K562 (cell line): ENCODE data around the gene ZBTB8A. TPM values are rescaled to one million over a fixed set of nuclear protein-coding genes. Genes with fewer than 3 reads are reported as not detected.

Source experiments
- ATAC-seq: fragments of 200-7000 bp; cut with Tn5 transposase; 3 replicates; pipeline ENCODE4 v1.9.1; 2020; ENCODE audit warnings: moderate library complexity
- BruUV-seq: library from RNA; stranded (reverse); fragments of 400-500 nt; replicated peaks from 2 replicates; lab custom pipeline; 2021; lab: Mats Ljungman, UMichigan
- CTCF ChIA-PET: fragments of 300-600 bp; formaldehyde crosslinking; extraction: SDS; loops from one replicate; lab custom pipeline; 2021; ENCODE audit warnings: low intra/inter-chr PET ratio; lab: Yijun Ruan, JAX
- POLR2A ChIA-PET: fragments of 300-600, 350-650 bp; sonication (Branson Sonifier 250); formaldehyde crosslinking; extraction: SDS; loops from one replicate; lab custom pipeline; 2021; ENCODE audit warnings: antibody characterized with exemption, inconsistent platforms; lab: Yijun Ruan, JAX
- DNase-seq, 4 experiments: peaks; one replicate each; pipeline versions ENCODE4 v3.0.0 to v3.0.0-alpha.2; 2011 to 2018; ENCODE audit warnings: low spot score in 3 of 4, mixed read lengths in 3 of 4; ENCODE audit errors: extremely low read depth in 1 of 4
- FAIRE-seq: peaks from 2 replicates; lab custom pipeline; 2011; peaks lifted over from hg19 to GRCh38; lab: Jason Lieb, UNC
- H2AFZ ChIP-seq: 2 replicates; pipeline ENCODE4 v1.6.0; 2011; ENCODE audit warnings: low read depth, low read length, control low read depth, inconsistent platforms
- H3K27ac ChIP-seq: fragments of 200-600 bp; 3 replicates; pipeline ENCODE4 v1.8.0; 2011; ENCODE audit warnings: low read depth, mild to moderate bottlenecking, control low read depth, inconsistent platforms, low read length, moderate library complexity, mixed read lengths; ENCODE audit errors: extremely low read depth
- H3K27me3 ChIP-seq, 2 experiments: fragments of 300-600 bp in 1 of 2; 2 replicates in 1 of 2; 3 replicates in 1 of 2; pipeline versions ENCODE4 v1.6.0 to v1.8.0; 2011; ENCODE audit warnings: inconsistent platforms in 2 of 2, low read length in 2 of 2, mild to moderate bottlenecking in 1 of 2, mixed read lengths in 1 of 2, moderate library complexity in 1 of 2; ENCODE audit not compliant: control insufficient read depth in 2 of 2, insufficient read depth in 2 of 2
- H3K36me3 ChIP-seq: fragments of 300-600 bp; 3 replicates; pipeline ENCODE4 v1.8.0; 2011; ENCODE audit warnings: mild to moderate bottlenecking, low read length, inconsistent platforms; ENCODE audit not compliant: control insufficient read depth, insufficient read depth
- H3K4me1 ChIP-seq, 2 experiments: fragments of 200-600 bp in 1 of 2; replicated peaks in 1 of 2; 2 replicates in 1 of 2; 3 replicates in 1 of 2; pipeline versions ENCODE4 v1.5.1 to v1.8.0; 2011; ENCODE audit warnings: inconsistent platforms in 2 of 2, low read length in 2 of 2, mild to moderate bottlenecking in 1 of 2, mixed read lengths in 1 of 2, moderate library complexity in 1 of 2; ENCODE audit not compliant: control insufficient read depth in 2 of 2, insufficient read depth in 2 of 2
- H3K4me2 ChIP-seq: 2 replicates; pipeline ENCODE4 v1.6.1; 2011; ENCODE audit warnings: low read length, control low read depth, inconsistent platforms, mixed read lengths; ENCODE audit not compliant: insufficient read depth
- H3K4me3 ChIP-seq: fragments of 200-600 bp; sonication (generic), shearing (Covaris generic); 2 replicates; pipeline ENCODE4 v1.5.1; 2016; ENCODE audit warnings: control low read depth, inconsistent platforms
- H3K79me2 ChIP-seq: fragments of 200-600 bp; 3 replicates; pipeline ENCODE4 v1.8.0; 2011; ENCODE audit warnings: low read length, inconsistent platforms; ENCODE audit not compliant: control insufficient read depth, insufficient read depth
- H3K9ac ChIP-seq, 2 experiments: 2 replicates each; pipeline versions ENCODE4 v1.6.0 to v1.6.1; 2011; ENCODE audit warnings: low read depth in 2 of 2, low read length in 2 of 2, control low read depth in 1 of 2, inconsistent platforms in 1 of 2, mild to moderate bottlenecking in 1 of 2, mixed read lengths in 1 of 2; ENCODE audit not compliant: insufficient read depth in 1 of 2
- H3K9me1 ChIP-seq: one replicate; pipeline ENCODE4 v1.6.0; 2011; ENCODE audit warnings: inconsistent platforms, mild to moderate bottlenecking, low read length, moderate library complexity; ENCODE audit not compliant: control insufficient read depth, insufficient read depth
- H3K9me3 ChIP-seq: replicated peaks from 2 replicates; pipeline ENCODE4 v1.5.1; 2011; ENCODE audit warnings: low read depth, low read length, inconsistent platforms; ENCODE audit not compliant: control insufficient read depth, insufficient read depth
- H4K20me1 ChIP-seq: replicated peaks from 2 replicates; pipeline ENCODE4 v1.6.1; 2011; ENCODE audit warnings: low read length, inconsistent platforms, mixed read lengths; ENCODE audit not compliant: control insufficient read depth, insufficient read depth
- CTCF ChIP-seq, 3 experiments: IDR thresholded peaks in 2 of 3; conservative IDR thresholded peaks in 1 of 3; 2 replicates each; pipeline ENCODE4 v1.5.1; 2011 to 2012; ENCODE audit warnings: low read length in 3 of 3, mild to moderate bottlenecking in 3 of 3, control low read depth in 2 of 3, improper control_type of control experiment in 1 of 3, inconsistent platforms in 1 of 3, low read depth in 1 of 3, mixed read lengths in 1 of 3, moderate library complexity in 1 of 3; ENCODE audit not compliant: insufficient read depth in 2 of 3
- RAD21 ChIP-seq, 2 experiments: fragments of 250-450 bp in 1 of 2; fragments of 450-650 bp in 1 of 2; sonication (Bioruptor Pico) in 1 of 2; formaldehyde crosslinking in 1 of 2; IDR thresholded peaks in 1 of 2; conservative IDR thresholded peaks in 1 of 2; 2 replicates each; pipeline versions ENCODE4 v1.4.0 to v1.8.0; 2020 to 2022; ENCODE audit warnings: mild to moderate bottlenecking in 2 of 2, moderate library complexity in 1 of 2
- RFX7 ChIP-seq: fragments of 250-450 bp; sonication (Bioruptor Pico); IDR thresholded peaks from 2 replicates; pipeline ENCODE4 v1.5.1; 2021; ENCODE audit warnings: mild to moderate bottlenecking
- SUPT5H ChIP-seq: fragments of 450-650 bp; IDR thresholded peaks from 2 replicates; pipeline ENCODE4 v1.6.1; 2016
- WGBS: fragments of 100-300 bp; shearing (Covaris generic); methylation state at CpG from one replicate; pipeline ENCODE4 v1.1.6; 2016; ENCODE audit warnings: low coverage, mixed read lengths; ENCODE audit not compliant: insufficient coverage; ENCODE audit errors: missing lambda C conversion rate; 5-methylcytosine and 5-hydroxymethylcytosine counted together
- in situ Hi-C: fragments of 300-500 bp; cut with MboI; formaldehyde crosslinking; loops from 4 replicates; pipeline ENCODE4 v1.15.0; 2018; ENCODE audit warnings: inconsistent platforms, mixed read lengths
- intact Hi-C: fragments of 100-400 bp; cut with micrococcal nuclease; formaldehyde crosslinking; loops from 2 replicates; pipeline ENCODE4 v1.14.2; 2022
- polyA plus RNA-seq, 8 experiments: library from polyadenylated mRNA; depleted of rRNA in 4 of 8; stranded (reverse) in 5 of 8; unstranded in 3 of 8; fragments of >200 nt; fragmentation: Nextera tagmentation in 2 of 8; fragmentation: Illumina TruSeq in 1 of 8; extraction: Ambion mirVana in 2 of 8; extraction: Trizol in 1 of 8; gene quantifications; 2 replicates each; pipeline versions ENCODE4 v1.2.1 to v1.2.3, GENCODE V29; 2011 to 2014; ENCODE audit warnings: inconsistent platforms in 1 of 8, missing spikeins in 1 of 8
- total RNA-seq, 7 experiments: library from RNA; depleted of rRNA in 6 of 7; stranded (reverse); fragments of >200 nt in 6 of 7; fragmentation: Illumina TruSeq in 2 of 7; extraction: Trizol in 2 of 7; gene quantifications; 2 replicates each; pipeline versions ENCODE4 v1.2.1 to v1.2.3, GENCODE V29; 2011 to 2021; ENCODE audit warnings: low replicate concordance in 1 of 7
- TF ChIP-seq, protein P1 (sequence below), 2 experiments: fragments of 450-650 bp; formaldehyde crosslinking in 1 of 2; IDR thresholded peaks; 2 replicates each; pipeline versions ENCODE4 v1.4.0 to v1.6.1; 2014 to 2020; ENCODE audit warnings: mild to moderate bottlenecking in 2 of 2, borderline replicate concordance in 1 of 2, low read depth in 1 of 2

The ZBTB8A gene
- total and polyA plus RNA-seq, 9 of the 15 experiments (the other 6 are each of a cell fraction or from before 2014, with no cell fraction given), result 0.01 to 0.64 (median 0.09) TPM

DNA sequence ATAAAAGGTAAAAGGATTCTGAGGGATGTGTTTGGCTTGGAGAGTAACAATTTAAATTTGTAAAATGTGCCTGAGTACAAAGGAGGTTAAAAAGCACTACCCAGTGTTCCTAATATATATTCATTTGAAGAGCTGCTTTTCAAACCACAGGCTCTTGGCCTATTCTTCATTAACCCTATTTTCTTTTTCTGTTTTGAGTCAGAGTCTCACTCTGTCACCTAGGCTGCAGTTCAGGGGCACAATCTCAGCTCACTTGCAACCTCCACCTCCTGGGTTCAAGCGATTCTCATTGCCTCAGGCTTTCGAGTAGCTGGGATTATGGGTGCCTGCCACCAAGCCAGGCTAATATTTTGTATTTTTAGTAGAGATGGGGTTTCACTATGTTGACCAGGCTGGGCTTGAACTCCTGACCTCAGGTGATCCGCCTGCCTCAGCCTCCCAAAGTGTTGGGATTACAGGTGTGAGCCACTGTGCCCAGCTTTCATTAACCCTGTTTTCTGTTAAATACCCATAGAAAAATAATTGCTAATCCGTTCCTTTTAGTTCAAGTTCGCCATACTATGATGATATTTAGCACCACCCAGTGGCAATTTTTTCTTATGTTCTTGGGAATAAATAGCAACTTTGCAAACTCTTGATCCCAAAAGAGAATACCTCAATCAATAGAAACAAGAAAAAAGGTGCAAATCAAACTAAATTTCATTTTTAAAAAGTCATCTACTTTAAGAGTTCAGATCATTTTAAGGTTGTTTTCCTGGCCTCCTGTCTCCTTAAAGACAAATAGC is 80.7 kb downstream of the ZBTB8A start:
- Histone ChIP-seq H3K9ac (no peak overlapping the region), H3K4me1 (no peaks in the 10 kb centered on the region; a peak in 1 of 5 replicates), H3K9me1 (no peaks in the 10 kb centered on the region), H4K20me1 (no peaks in the 10 kb centered on the region; the same call in 1 of the 2 replicates), H3K4me3 (no peak overlapping the region), H3K4me2 (no peak overlapping the region), H3K27me3 (no peaks in the 10 kb centered on the region), H2AFZ (no peak overlapping the region), H3K79me2 (no peaks in the 10 kb centered on the region), H3K27ac (no peak overlapping the region), H3K9me3 (no peaks in the 10 kb centered on the region), H3K36me3 (peaks cover 19% of the 10 kb centered on the region; the same call in 1 of the 3 replicates)
- CTCF ChIA-PET, result no interaction called here
- intact Hi-C loops, result loop anchor here (5.0 kb wide), 1 partner anchor 98 kb away; no protein-coding TSS in a partner anchor
- WGBS, result 65% methylated on average over 5 of the region's 5 CpGs
- in situ Hi-C loops, result no loop called here
- FAIRE-seq (no peak), ATAC-seq (no peak), DNase-seq (no peak)
- POLR2A ChIA-PET, result interaction anchor here (1.2 kb wide), 1 partner anchor 10 kb away, joined by 5 read pairs; no protein-coding TSS in a partner anchor
- no TSS peak for BruUV-seq
- TF ChIP-seq, protein P1, sequence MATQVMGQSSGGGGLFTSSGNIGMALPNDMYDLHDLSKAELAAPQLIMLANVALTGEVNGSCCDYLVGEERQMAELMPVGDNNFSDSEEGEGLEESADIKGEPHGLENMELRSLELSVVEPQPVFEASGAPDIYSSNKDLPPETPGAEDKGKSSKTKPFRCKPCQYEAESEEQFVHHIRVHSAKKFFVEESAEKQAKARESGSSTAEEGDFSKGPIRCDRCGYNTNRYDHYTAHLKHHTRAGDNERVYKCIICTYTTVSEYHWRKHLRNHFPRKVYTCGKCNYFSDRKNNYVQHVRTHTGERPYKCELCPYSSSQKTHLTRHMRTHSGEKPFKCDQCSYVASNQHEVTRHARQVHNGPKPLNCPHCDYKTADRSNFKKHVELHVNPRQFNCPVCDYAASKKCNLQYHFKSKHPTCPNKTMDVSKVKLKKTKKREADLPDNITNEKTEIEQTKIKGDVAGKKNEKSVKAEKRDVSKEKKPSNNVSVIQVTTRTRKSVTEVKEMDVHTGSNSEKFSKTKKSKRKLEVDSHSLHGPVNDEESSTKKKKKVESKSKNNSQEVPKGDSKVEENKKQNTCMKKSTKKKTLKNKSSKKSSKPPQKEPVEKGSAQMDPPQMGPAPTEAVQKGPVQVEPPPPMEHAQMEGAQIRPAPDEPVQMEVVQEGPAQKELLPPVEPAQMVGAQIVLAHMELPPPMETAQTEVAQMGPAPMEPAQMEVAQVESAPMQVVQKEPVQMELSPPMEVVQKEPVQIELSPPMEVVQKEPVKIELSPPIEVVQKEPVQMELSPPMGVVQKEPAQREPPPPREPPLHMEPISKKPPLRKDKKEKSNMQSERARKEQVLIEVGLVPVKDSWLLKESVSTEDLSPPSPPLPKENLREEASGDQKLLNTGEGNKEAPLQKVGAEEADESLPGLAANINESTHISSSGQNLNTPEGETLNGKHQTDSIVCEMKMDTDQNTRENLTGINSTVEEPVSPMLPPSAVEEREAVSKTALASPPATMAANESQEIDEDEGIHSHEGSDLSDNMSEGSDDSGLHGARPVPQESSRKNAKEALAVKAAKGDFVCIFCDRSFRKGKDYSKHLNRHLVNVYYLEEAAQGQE (IDR thresholded peaks at IDR 0.05; ENCODE audit: borderline replicate concordance), result peak; percentile 27; the same call in 1 of the 2 replicates
- TF ChIP-seq, protein P1 (CRISPR knock-in tag; IDR thresholded peaks at IDR 0.05; ENCODE audit: low read depth), result no peak
- peak; percentile 40 for TF ChIP-seq RAD21 (CRISPR knock-in tag; conservative IDR thresholded peaks at IDR 0.05 in 1 of 2, IDR thresholded peaks at IDR 0.05 in 1 of 2)
- no peak for TF ChIP-seq RFX7 (CRISPR knock-in tag)
- peak in 2 of 3 experiments; percentile 3 to 43; a peak in 3 of 6 replicates for TF ChIP-seq CTCF (IDR thresholded peaks at IDR 0.05 in 2 of 3, conservative IDR thresholded peaks at IDR 0.05 in 1 of 3; ENCODE audit: insufficient read depth in 2 of 3, low read depth in 1 of 3, low read length in 3 of 3)
- 0 out of 2 replicates have a peak, but pooled peaks have one; percentile 20 for TF ChIP-seq SUPT5H
